H1 (cell line): ENCODE results near the gene CAMKMT. TPM values are rescaled to one million over a fixed set of nuclear protein-coding genes. Genes with fewer than 3 reads are reported as not detected.

Experiments used
- CTCF ChIA-PET: fragments of 300-600 bp; sonication (Branson Sonifier 250); formaldehyde crosslinking; loops from one replicate; lab custom pipeline; 2021; ENCODE audit not compliant: partially characterized antibody; lab: Charles Lee
- POLR2A ChIA-PET: fragments of 300-600 bp; sonication (Branson Sonifier 250); formaldehyde crosslinking; loops from one replicate; lab custom pipeline; 2021; ENCODE audit warnings: inconsistent platforms; ENCODE audit not compliant: partially characterized antibody; lab: Charles Lee
- DNase-seq, 2 experiments: peaks; one replicate each; pipeline versions ENCODE4 v3.0.0 to v3.0.0-alpha.2; 2010 to 2022; ENCODE audit warnings: low spot score in 2 of 2, low read depth in 1 of 2, mixed read lengths in 1 of 2
- FAIRE-seq: peaks from 2 replicates; lab custom pipeline; 2011; peaks lifted over from hg19 to GRCh38; lab: Jason Lieb, UNC
- H2AFZ ChIP-seq: 2 replicates; pipeline ENCODE4 v1.8.1; 2012; ENCODE audit warnings: low read length, inconsistent platforms
- H2AK5ac ChIP-seq: 2 replicates; pipeline ENCODE4 v1.6.1; 2013; ENCODE audit warnings: low read depth, low read length
- H2BK120ac ChIP-seq: replicated peaks from 2 replicates; pipeline ENCODE3; 2013; ENCODE audit warnings: low read depth, low read length, inconsistent platforms
- H2BK12ac ChIP-seq: 2 replicates; pipeline ENCODE4 v1.6.1; 2013; ENCODE audit warnings: low read depth, low read length
- H2BK15ac ChIP-seq: 2 replicates; pipeline ENCODE4 v1.6.1; 2013; ENCODE audit warnings: low read length
- H2BK20ac ChIP-seq: 2 replicates; pipeline ENCODE4 v1.6.1; 2013; ENCODE audit warnings: low read length
- H2BK5ac ChIP-seq: 2 replicates; pipeline ENCODE4 v1.6.1; 2013; ENCODE audit warnings: low read depth, low read length
- H3K14ac ChIP-seq: 2 replicates; pipeline ENCODE4 v1.6.1; 2013; ENCODE audit warnings: inconsistent platforms; ENCODE audit not compliant: insufficient read length
- H3K18ac ChIP-seq: 2 replicates; pipeline ENCODE4 v1.6.1; 2013; ENCODE audit warnings: low read length; ENCODE audit errors: extremely low read depth
- H3K23ac ChIP-seq: 2 replicates; pipeline ENCODE4 v1.6.1; 2013; ENCODE audit warnings: inconsistent platforms; ENCODE audit not compliant: insufficient read length
- H3K23me2 ChIP-seq: 2 replicates; pipeline ENCODE4 v1.6.1; 2013; ENCODE audit warnings: low read depth, low read length
- H3K27ac ChIP-seq: 2 replicates; pipeline ENCODE4 v1.6.1; 2011; ENCODE audit warnings: low read depth, low read length, inconsistent platforms
- H3K27me3 ChIP-seq, 4 experiments: replicated peaks in 1 of 4; 1 replicate in 1 of 4; 2 replicates in 3 of 4; pipeline versions ENCODE4 v1.6.1 to v1.8.1; 2011 to 2013; ENCODE audit warnings: low read length in 3 of 4, mild to moderate bottlenecking in 3 of 4, inconsistent platforms in 2 of 4, mixed read lengths in 2 of 4, moderate library complexity in 1 of 4; ENCODE audit not compliant: control insufficient read depth in 3 of 4, insufficient read depth in 3 of 4; ENCODE audit errors: extremely low read depth in 1 of 4
- H3K36me3 ChIP-seq, 4 experiments: 2 replicates each; pipeline versions ENCODE4 v1.6.1 to v1.8.1; 2011 to 2013; ENCODE audit warnings: mild to moderate bottlenecking in 4 of 4, low read length in 3 of 4, moderate library complexity in 2 of 4, control low read depth in 1 of 4, inconsistent platforms in 1 of 4; ENCODE audit not compliant: insufficient read depth in 4 of 4, control insufficient read depth in 2 of 4
- H3K4ac ChIP-seq: replicated peaks from 2 replicates; pipeline ENCODE3; 2013; ENCODE audit warnings: low read length, low read depth, mixed read lengths, inconsistent platforms; ENCODE audit not compliant: insufficient read length
- H3K4me1 ChIP-seq, 4 experiments: replicated peaks in 1 of 4; 1 replicate in 1 of 4; 2 replicates in 3 of 4; pipeline versions ENCODE4 v1.6.1 to v1.8.1; 2011 to 2013; ENCODE audit warnings: low read length in 3 of 4, inconsistent platforms in 2 of 4, mixed read lengths in 1 of 4; ENCODE audit not compliant: insufficient read depth in 4 of 4, control insufficient read depth in 3 of 4
- H3K4me2 ChIP-seq, 2 experiments: 2 replicates each; pipeline versions ENCODE4 v1.6.1 to v1.8.1; 2011 to 2013; ENCODE audit warnings: low read depth in 2 of 2, low read length in 2 of 2, control low read depth in 1 of 2, inconsistent platforms in 1 of 2, mild to moderate bottlenecking in 1 of 2; ENCODE audit not compliant: insufficient read depth in 1 of 2
- H3K4me3 ChIP-seq, 4 experiments: fragments of 200-600, 300-600 bp in 1 of 4; sonication (generic), shearing (Covaris generic), sonication (Bioruptor Twin) in 1 of 4; 2 replicates each; pipeline versions ENCODE4 v1.5.1 to v1.8.1; 2011 to 2016; ENCODE audit warnings: low read length in 4 of 4, low read depth in 3 of 4, control low read depth in 2 of 4, inconsistent platforms in 2 of 4, mild to moderate bottlenecking in 2 of 4, mixed read lengths in 1 of 4, moderate library complexity in 1 of 4; ENCODE audit not compliant: insufficient read depth in 2 of 4; ENCODE audit errors: extremely low read depth in 1 of 4
- H3K56ac ChIP-seq: replicated peaks from 2 replicates; pipeline ENCODE3; 2013; ENCODE audit warnings: low read depth, mild to moderate bottlenecking, mixed read lengths, low read length, inconsistent platforms; ENCODE audit not compliant: insufficient read length
- H3K79me1 ChIP-seq: 2 replicates; pipeline ENCODE4 v1.6.1; 2013; ENCODE audit warnings: low read depth, low read length, control low read depth
- H3K79me2 ChIP-seq, 2 experiments: 2 replicates each; pipeline versions ENCODE4 v1.6.1 to v1.8.1; 2012 to 2013; ENCODE audit warnings: low read length in 2 of 2, mild to moderate bottlenecking in 2 of 2, inconsistent platforms in 1 of 2; ENCODE audit not compliant: insufficient read depth in 2 of 2, control insufficient read depth in 1 of 2
- H3K9ac ChIP-seq, 4 experiments: replicated peaks in 1 of 4; 1 replicate in 1 of 4; 2 replicates in 3 of 4; pipeline versions ENCODE4 v1.6.1 to v1.8.1; 2011 to 2013; ENCODE audit warnings: low read depth in 3 of 4, low read length in 3 of 4, control low read depth in 2 of 4, mild to moderate bottlenecking in 2 of 4, moderate library complexity in 2 of 4, inconsistent platforms in 1 of 4; ENCODE audit errors: extremely low read depth in 1 of 4
- H3K9me3 ChIP-seq, 2 experiments: 2 replicates each; pipeline versions ENCODE4 v1.6.1 to v1.8.1; 2012 to 2013; ENCODE audit warnings: mild to moderate bottlenecking in 2 of 2, moderate library complexity in 2 of 2, control low read depth in 1 of 2, inconsistent platforms in 1 of 2, low read depth in 1 of 2, low read length in 1 of 2, mixed read lengths in 1 of 2; ENCODE audit not compliant: insufficient read depth in 2 of 2
- H4K20me1 ChIP-seq, 2 experiments: replicated peaks in 1 of 2; 2 replicates each; pipeline versions ENCODE3 to v1.8.1; 2011 to 2013; ENCODE audit warnings: inconsistent platforms in 2 of 2, low read length in 2 of 2, mild to moderate bottlenecking in 1 of 2; ENCODE audit not compliant: insufficient read depth in 2 of 2, control insufficient read depth in 1 of 2
- H4K5ac ChIP-seq: 2 replicates; pipeline ENCODE4 v1.6.1; 2013; ENCODE audit warnings: low read length, low read depth, mixed read lengths, inconsistent platforms; ENCODE audit not compliant: insufficient read length
- H4K8ac ChIP-seq: 2 replicates; pipeline ENCODE4 v1.8.0; 2013; ENCODE audit warnings: mild to moderate bottlenecking, moderate library complexity, low read length, inconsistent platforms; ENCODE audit not compliant: insufficient read depth; ENCODE audit errors: extremely low read depth
- H4K91ac ChIP-seq: replicated peaks from 2 replicates; pipeline ENCODE3; 2013; ENCODE audit warnings: low read length, mixed read lengths, inconsistent platforms; ENCODE audit not compliant: insufficient read length
- CEBPB ChIP-seq: IDR thresholded peaks from 2 replicates; pipeline ENCODE4 v1.6.1; 2012; ENCODE audit warnings: low read depth, low read length
- CTBP2 ChIP-seq: IDR thresholded peaks from 2 replicates; pipeline ENCODE4 v1.7.0; 2011; ENCODE audit warnings: borderline replicate concordance, mild to moderate bottlenecking, moderate library complexity, mixed read lengths, low read length; ENCODE audit not compliant: insufficient read depth, insufficient read length
- EGR1 ChIP-seq: IDR thresholded peaks from 2 replicates; pipeline ENCODE4 v1.6.1; 2011; ENCODE audit warnings: low read depth, low read length, borderline replicate concordance
- FOSL1 ChIP-seq: IDR thresholded peaks from 2 replicates; pipeline ENCODE4 v1.6.1; 2011; ENCODE audit warnings: mild to moderate bottlenecking, low read depth, low read length, moderate library complexity; ENCODE audit not compliant: insufficient read depth
- HDAC2 ChIP-seq, 2 experiments: fragments of 300-600 bp in 1 of 2; sonication (generic) in 1 of 2; IDR thresholded peaks; 2 replicates each; pipeline ENCODE4 v1.6.1; 2011 to 2012; ENCODE audit warnings: low read depth in 2 of 2, low read length in 2 of 2, mild to moderate bottlenecking in 2 of 2, moderate library complexity in 2 of 2, borderline replicate concordance in 1 of 2, inconsistent platforms in 1 of 2
- JUN ChIP-seq: IDR thresholded peaks from 2 replicates; pipeline ENCODE4 v1.6.1; 2011; ENCODE audit warnings: low read depth, mild to moderate bottlenecking, improper control_type of control experiment, low read length
- JUND ChIP-seq: IDR thresholded peaks from 2 replicates; pipeline ENCODE4 v1.6.1; 2011; ENCODE audit warnings: mild to moderate bottlenecking, improper control_type of control experiment, low read length
- KDM5A ChIP-seq: fragments of 200-600 bp; IDR thresholded peaks from 2 replicates; pipeline ENCODE4 v1.7.1; 2012; ENCODE audit warnings: mild to moderate bottlenecking, low read length, inconsistent platforms, mixed read lengths
- NRF1 ChIP-seq: IDR thresholded peaks from 2 replicates; pipeline ENCODE4 v1.6.1; 2011; ENCODE audit warnings: mild to moderate bottlenecking, low read depth, low read length, improper control_type of control experiment
- POLR2A ChIP-seq, 2 experiments: IDR thresholded peaks; 1 replicate in 1 of 2; 2 replicates in 1 of 2; pipeline ENCODE4 v1.6.1; 2011; ENCODE audit warnings: low read depth in 2 of 2, low read length in 2 of 2, mild to moderate bottlenecking in 2 of 2; ENCODE audit errors: control extremely low read depth in 1 of 2
- SIX5 ChIP-seq: IDR thresholded peaks from 2 replicates; pipeline ENCODE4 v1.6.1; 2011; ENCODE audit warnings: mild to moderate bottlenecking, low read depth, low read length
- SP2 ChIP-seq: IDR thresholded peaks from 2 replicates; pipeline ENCODE4 v1.6.1; 2012; ENCODE audit warnings: mild to moderate bottlenecking, low read length, inconsistent platforms
- TAF7 ChIP-seq: optimal IDR thresholded peaks from 2 replicates; pipeline ENCODE3; 2011; ENCODE audit warnings: low read depth, mild to moderate bottlenecking, inconsistent platforms, low read length, moderate library complexity, borderline replicate concordance
- TEAD4 ChIP-seq: IDR thresholded peaks from 2 replicates; pipeline ENCODE4 v1.6.1; 2012; ENCODE audit warnings: low read depth, low read length, inconsistent platforms, mixed read lengths
- YY1 ChIP-seq: IDR thresholded peaks from 2 replicates; pipeline ENCODE4 v1.6.1; 2011; ENCODE audit warnings: low read depth, mild to moderate bottlenecking, low read length
- polyA plus RNA-seq, 7 experiments: library from polyadenylated mRNA; depleted of rRNA in 3 of 7; stranded (reverse) in 5 of 7; unstranded in 2 of 7; fragments of >200 nt in 5 of 7; fragments of 200-250 nt in 2 of 7; gene quantifications; 1 replicate in 5 of 7; 2 replicates in 1 of 7; 4 replicates in 1 of 7; pipeline versions ENCODE4 v1.2.1 to v1.2.3, GENCODE V29; 2011 to 2013; ENCODE audit warnings: missing spikeins in 2 of 7, mixed read lengths in 2 of 7
- total RNA-seq: library from RNA; stranded (reverse); fragmentation: NEBNext Ultra II Directional; extraction: Animal tissue kit (Norgen Biotek cat#: 25700); gene quantifications from 2 replicates; pipeline ENCODE4 v1.2.1, GENCODE V29; 2021

The CAMKMT gene
- total and polyA plus RNA-seq, 2 of the 8 experiments (the other 6 are each of a cell fraction or from before 2014, with no cell fraction given), result 14.7 to 22.4 TPM

DNA sequence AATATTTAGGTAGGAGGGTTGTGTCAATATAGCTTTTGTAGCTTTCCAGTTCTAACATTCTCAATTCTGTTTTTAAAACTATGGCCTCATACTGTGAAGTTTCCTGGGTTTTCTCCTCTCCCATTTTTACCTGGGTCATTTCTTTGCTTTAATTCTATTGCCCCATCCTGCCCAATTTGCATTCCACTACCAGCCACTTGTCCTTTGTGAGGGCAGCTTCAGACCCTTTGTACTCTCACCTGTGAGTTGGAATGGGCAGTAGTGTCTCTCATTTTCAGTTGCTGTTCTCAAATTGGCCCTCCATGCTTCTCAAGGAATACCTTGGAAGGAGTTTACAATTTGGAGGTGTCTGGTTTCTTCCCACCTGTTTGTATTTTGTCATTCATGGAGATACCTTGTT lies 108.4 kb downstream of the CAMKMT start:
- H2AK5ac ChIP-seq, result no peak overlapping the region
- H3K4me1 ChIP-seq, result peaks cover 0 to 5% (median 4%) of the 10 kb centered on the region in 4 experiments; a peak in 3 of 7 replicates
- no peaks in the 10 kb centered on the region for H3K27me3 ChIP-seq
- H2BK120ac ChIP-seq, result no peak overlapping the region
- H3K79me1 ChIP-seq, result no peaks in the 10 kb centered on the region
- H4K91ac ChIP-seq, result no peak overlapping the region
- H3K4me3 ChIP-seq, result peak overlapping the region in 1 of 4 experiments; percentile 18; a peak in 1 of 8 replicates
- DNase-seq, result peak in 1 of 2 experiments; percentile 39
- H3K9me3 ChIP-seq, result peaks cover 8 to 12% of the 10 kb centered on the region in 2 experiments; a peak in 3 of 4 replicates
- no peak overlapping the region for H4K8ac ChIP-seq
- H3K14ac ChIP-seq, result no peak overlapping the region
- peaks cover 0 to 4% of the 10 kb centered on the region in 2 experiments; a peak in 3 of 4 replicates for H3K79me2 ChIP-seq
- H3K4ac ChIP-seq, result no peak overlapping the region
- H2BK15ac ChIP-seq, result no peak overlapping the region
- no peak overlapping the region; the same call in 1 of the 2 replicates for H3K27ac ChIP-seq
- H2BK20ac ChIP-seq, result no peak overlapping the region
- no peak overlapping the region for H3K56ac ChIP-seq
- 0 out of 2 replicates have a peak overlapping the region, but pooled peaks have one; percentile 10 for H2BK5ac ChIP-seq
- POLR2A ChIA-PET, result interaction anchor here (1.2 kb wide), 1 partner anchor 9 kb away, joined by 4 read pairs; no protein-coding TSS in a partner anchor
- H4K20me1 ChIP-seq, result no peaks in the 10 kb centered on the region
- no peak overlapping the region for H3K9ac ChIP-seq
- no peak overlapping the region for H3K18ac ChIP-seq
- no peak overlapping the region for H3K23ac ChIP-seq
- no peak overlapping the region for H2BK12ac ChIP-seq
- no peaks in the 10 kb centered on the region for H3K23me2 ChIP-seq
- peak overlapping the region; percentile 90 for H4K5ac ChIP-seq
- CTCF ChIA-PET, result interaction anchor here (0.6 to 4.1 kb wide), 6 partner anchors 9 to 486 kb away, joined by 3 to 26 read pairs (median 3); no protein-coding TSS in a partner anchor
- H2AFZ ChIP-seq, result no peak overlapping the region
- H3K4me2 ChIP-seq, result peak overlapping the region in 1 of 2 experiments; percentile 24; a peak in 1 of 4 replicates
- peak; percentile 90 for FAIRE-seq
- peaks cover 0 to under 1% (median 0%) of the 10 kb centered on the region in 4 experiments; a peak in 1 of 8 replicates for H3K36me3 ChIP-seq
- TF ChIP-seq SIX5, result no peak
- no peak for TF ChIP-seq POLR2A (IDR thresholded peaks at IDR 0.05; ENCODE audit: control extremely low read depth in 1 of 2, low read depth in 2 of 2, low read length in 2 of 2)
- peak in 1 of 2 experiments; percentile 55; a peak in 1 of 4 replicates for TF ChIP-seq HDAC2 (IDR thresholded peaks at IDR 0.05; ENCODE audit: borderline replicate concordance in 1 of 2, low read depth in 2 of 2, low read length in 2 of 2)
- no peak for TF ChIP-seq JUND
- no peak for TF ChIP-seq CTBP2
- no peak for TF ChIP-seq TAF7
- no peak for TF ChIP-seq JUN
- TF ChIP-seq CEBPB, result peak; percentile 73; the same call in 1 of the 2 replicates
- no peak for TF ChIP-seq SP2
- no peak for TF ChIP-seq KDM5A
- TF ChIP-seq YY1, result 0 out of 2 replicates have a peak, but pooled peaks have one; percentile 45
- no peak for TF ChIP-seq NRF1
- TF ChIP-seq TEAD4, result peak; percentile 25; the same call in 1 of the 2 replicates
- no peak for TF ChIP-seq FOSL1
- no peak for TF ChIP-seq EGR1
